BE2C (cell line): ENCODE measurements around the gene CCDC88C.
"Not testable (repeated sequence)": the region's sequence is repeated elsewhere in the genome, so short reads cannot be mapped to it uniquely, and the experiment has no call there.

Experiments used
- DNase-seq: peaks from one replicate; pipeline ENCODE4 v3.0.0-alpha.2; 2020
- H3K27me3 ChIP-seq: fragments of 250-450 bp; sonication (Bioruptor Pico); 2 replicates; pipeline ENCODE4 v1.5.1; 2020; ENCODE audit warnings: mild to moderate bottlenecking
- H3K36me3 ChIP-seq: fragments of 250-450 bp; sonication (Bioruptor Pico); 2 replicates; pipeline ENCODE4 v1.5.1; 2020; ENCODE audit warnings: mild to moderate bottlenecking
- H3K4me1 ChIP-seq: fragments of 250-450 bp; sonication (Bioruptor Pico); 2 replicates; pipeline ENCODE4 v1.5.1; 2020
- H3K4me3 ChIP-seq: 2 replicates; pipeline ENCODE4 v1.5.1; 2011; ENCODE audit warnings: low read depth, low read length
- H3K9me3 ChIP-seq: fragments of 250-450 bp; sonication (Bioruptor Pico); 2 replicates; pipeline ENCODE4 v1.5.1; 2020
- CTCF ChIP-seq: IDR thresholded peaks from 2 replicates; pipeline ENCODE4 v1.5.1; 2012; ENCODE audit warnings: mild to moderate bottlenecking, low read depth, low read length

CCDC88C gene

GRCh38 chr14:91250912-91251311, 166.7 kb downstream of the CCDC88C start:
- no peaks in the 10 kb centered on the region for H3K36me3 ChIP-seq
- H3K4me1 ChIP-seq: peaks cover 21% of the 10 kb centered on the region
- H3K27me3 ChIP-seq: no peaks in the 10 kb centered on the region
- no peaks in the 10 kb centered on the region for H3K9me3 ChIP-seq
- peak overlapping the region; percentile 10 for H3K4me3 ChIP-seq
- TF ChIP-seq CTCF: no peak
- DNase-seq: peak; percentile 40

GRCh38 chr14:91249841-91250616, 167.6 kb downstream of the CCDC88C start:
- no peaks in the 10 kb centered on the region for H3K9me3 ChIP-seq
- TF ChIP-seq CTCF: peak; percentile 28
- H3K27me3 ChIP-seq: no peaks in the 10 kb centered on the region
- H3K36me3 ChIP-seq: no peaks in the 10 kb centered on the region
- H3K4me3 ChIP-seq: peak overlapping the region; percentile 24
- DNase-seq: peak; percentile 96
- peaks cover 19% of the 10 kb centered on the region for H3K4me1 ChIP-seq

- no peak for DNase-seq
- no peaks in the 10 kb centered on the region for H3K9me3 ChIP-seq
- H3K36me3 ChIP-seq: no peaks in the 10 kb centered on the region
- no peak for TF ChIP-seq CTCF
- H3K4me1 ChIP-seq: peaks cover 20% of the 10 kb centered on the region
- no peaks in the 10 kb centered on the region for H3K27me3 ChIP-seq
- no peak overlapping the region for H3K4me3 ChIP-seq
Observed at GRCh38 chr14:91246051-91246852, 171.4 kb downstream of the CCDC88C start.

- H3K27me3 ChIP-seq, DNase-seq, H3K36me3 ChIP-seq, H3K9me3 ChIP-seq, H3K4me3 ChIP-seq: not testable (repeated sequence)
- peaks cover 14% of the 10 kb centered on the region for H3K4me1 ChIP-seq
Observed at GRCh38 chr14:91245616-91246015, 172.0 kb downstream of the CCDC88C start.

- H3K27me3 ChIP-seq: no peaks in the 10 kb centered on the region
- H3K4me3 ChIP-seq: no peak overlapping the region
- H3K9me3 ChIP-seq: no peaks in the 10 kb centered on the region
- DNase-seq: no peak
- no peaks in the 10 kb centered on the region for H3K36me3 ChIP-seq
- peaks cover 12% of the 10 kb centered on the region for H3K4me1 ChIP-seq
- no peak for TF ChIP-seq CTCF
Observed at GRCh38 chr14:91245029-91245428, 172.6 kb downstream of the CCDC88C start.

GRCh38 chr14:91244501-91244901, 173.1 kb downstream of the CCDC88C start, which contains the start of gene GPR68:
GPR68 (minus strand) TSS chr14:91244704; CDS start chr14:91235050, 9,654 bp downstream.
- Histone ChIP-seq H3K27me3 (no peaks in the 10 kb centered on the region), H3K9me3 (no peaks in the 10 kb centered on the region), H3K36me3 (no peaks in the 10 kb centered on the region), H3K4me3 (no peak within 1 kb of the TSS; the same call in 1 of the 2 replicates), H3K4me1 (peaks cover 7% of the 10 kb centered on the region; the same call in 1 of the 2 replicates)
- DNase-seq: peak; percentile 57
- TF ChIP-seq CTCF: no peak
